GM18909 (cell line): ENCODE data around the gene DPP6.

Experiments used
- ATAC-seq: cut with Tn5 transposase; IDR thresholded peaks from one replicate; pipeline ENCODE4 v1.9.1; 2021; ENCODE audit warnings: mild to moderate bottlenecking; ENCODE audit not compliant: unreplicated experiment, poor library complexity

The DPP6 gene

GRCh38 chr7:154503962-154504550, 451.9 kb downstream of the DPP6 start:
- ATAC-seq: no peak

DNA sequence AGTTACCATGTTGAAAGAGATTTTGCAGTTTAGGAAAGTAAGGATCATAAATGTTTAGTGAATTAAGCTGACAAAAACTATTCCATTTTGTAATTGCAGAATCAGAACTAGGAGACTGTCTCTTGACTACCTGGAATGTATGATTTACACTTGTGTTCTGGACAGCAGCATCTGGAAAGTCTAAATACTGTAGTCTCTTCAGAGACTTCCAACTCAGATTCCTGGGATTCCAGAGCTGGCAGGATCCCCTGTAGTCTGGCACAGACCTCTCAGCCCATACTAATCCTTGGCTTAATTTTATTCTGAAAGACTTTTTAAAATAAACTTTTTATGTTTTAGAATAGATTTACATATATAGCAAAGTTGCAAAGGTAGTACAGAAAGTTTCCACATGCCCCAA, 452.7 kb downstream of the DPP6 start:
- no peak for ATAC-seq

DNA sequence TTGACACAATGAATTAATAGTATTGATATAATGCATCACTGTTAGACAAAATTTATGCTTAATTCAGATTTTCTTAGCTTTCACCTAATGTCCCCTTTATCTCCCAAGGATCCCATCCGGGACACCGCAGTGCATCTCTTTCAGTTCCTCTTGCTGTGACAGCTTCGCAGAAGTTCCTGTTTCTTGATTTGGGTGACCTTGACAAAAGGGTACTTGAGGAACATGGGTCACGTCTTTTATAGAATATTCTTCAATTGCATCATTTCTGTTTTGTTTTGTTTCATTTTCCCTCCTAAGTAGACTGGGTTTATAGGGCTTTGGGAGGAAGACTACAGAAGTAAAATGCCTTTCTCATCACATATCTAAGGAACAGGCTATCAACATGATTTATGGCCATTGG, 453.2 kb downstream of the DPP6 start:
- no peak for ATAC-seq

DNA sequence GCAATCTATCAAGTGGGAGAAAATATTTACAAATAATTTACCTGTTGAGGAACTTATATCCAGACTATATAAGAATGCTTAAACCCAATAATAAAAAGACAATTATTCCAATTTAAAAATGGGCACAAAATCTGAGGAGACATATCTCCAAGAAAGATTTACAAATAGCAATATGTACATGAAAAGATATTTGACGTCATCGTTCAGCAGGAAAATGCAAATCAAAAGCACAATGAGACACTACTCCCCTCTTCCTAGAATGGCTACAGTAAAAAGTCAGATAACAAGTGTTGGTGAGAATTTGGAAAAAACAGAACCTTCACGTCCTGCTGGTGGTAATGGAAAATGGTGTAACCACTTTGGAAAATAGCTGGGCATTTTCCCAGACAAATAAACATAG, 457.0 kb downstream of the DPP6 start:
- no peak for ATAC-seq

- no peak for ATAC-seq
Observed at GRCh38 chr7:154512121-154512833, 460.1 kb downstream of the DPP6 start.

GRCh38 chr7:154517768-154518167, 465.6 kb downstream of the DPP6 start:
- ATAC-seq: no peak

- ATAC-seq: no peak
Observed at GRCh38 chr7:154519229-154519628, 467.0 kb downstream of the DPP6 start.

- ATAC-seq: no peak
Observed at GRCh38 chr7:154530136-154530535, 477.9 kb downstream of the DPP6 start.

DNA sequence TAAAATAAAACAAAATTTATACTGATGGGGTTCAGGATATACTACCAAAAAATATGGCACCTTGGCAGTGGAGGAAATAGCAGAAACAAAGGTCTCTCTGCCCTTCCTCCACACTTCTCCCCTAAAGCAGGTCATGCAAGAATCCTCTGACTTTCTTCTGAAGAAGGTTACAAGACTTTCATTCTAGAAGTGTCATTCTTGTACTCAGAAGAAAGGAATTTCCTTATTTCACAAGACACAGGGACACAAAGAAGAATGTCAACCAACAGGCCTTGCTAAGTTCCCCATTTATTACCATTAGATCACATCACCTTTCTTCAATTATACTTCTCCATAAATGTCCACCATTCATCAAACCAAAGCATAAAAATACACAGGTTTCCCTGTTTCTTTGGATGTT, 480.6 kb downstream of the DPP6 start:
- ATAC-seq: no peak

DNA sequence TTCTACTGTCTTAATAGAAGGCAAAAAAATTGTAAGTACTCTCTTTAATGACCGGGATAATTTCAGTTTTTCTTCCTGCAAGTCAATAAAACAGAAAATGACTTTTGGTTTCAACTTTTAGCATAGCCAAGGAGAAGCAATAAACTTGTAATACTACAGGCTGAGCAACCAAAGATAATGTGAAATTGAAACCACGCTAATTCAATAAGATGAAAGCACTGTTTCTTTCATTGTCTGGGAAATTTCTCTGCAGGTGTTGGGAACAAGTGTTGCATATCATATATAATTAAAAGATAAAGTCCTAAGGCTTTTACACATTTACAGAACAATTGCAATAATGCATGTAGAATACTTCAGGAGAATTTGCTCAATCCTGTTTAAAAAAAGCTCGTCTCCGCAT, 488.4 kb downstream of the DPP6 start:
- ATAC-seq: no peak

DNA sequence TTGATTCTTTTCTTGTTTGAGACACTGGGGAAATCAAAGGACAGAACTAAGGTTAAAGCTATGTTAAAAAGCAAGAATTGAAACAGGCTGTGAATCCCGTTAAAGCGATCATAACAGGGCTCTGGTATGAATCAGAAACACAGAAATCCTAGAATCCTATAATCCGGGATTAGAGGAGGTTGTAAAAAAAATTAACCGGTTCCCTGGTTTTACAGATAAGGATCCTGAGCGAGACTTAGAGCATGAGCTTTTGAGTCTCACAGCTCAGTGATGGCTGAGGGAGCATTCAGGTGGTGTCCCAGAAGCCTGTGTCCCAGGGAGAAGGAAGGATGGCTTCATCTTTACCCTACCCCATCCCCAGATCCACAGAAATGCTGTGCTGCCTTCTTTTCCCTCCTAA, 489.4 kb downstream of the DPP6 start:
- ATAC-seq: no peak

DNA sequence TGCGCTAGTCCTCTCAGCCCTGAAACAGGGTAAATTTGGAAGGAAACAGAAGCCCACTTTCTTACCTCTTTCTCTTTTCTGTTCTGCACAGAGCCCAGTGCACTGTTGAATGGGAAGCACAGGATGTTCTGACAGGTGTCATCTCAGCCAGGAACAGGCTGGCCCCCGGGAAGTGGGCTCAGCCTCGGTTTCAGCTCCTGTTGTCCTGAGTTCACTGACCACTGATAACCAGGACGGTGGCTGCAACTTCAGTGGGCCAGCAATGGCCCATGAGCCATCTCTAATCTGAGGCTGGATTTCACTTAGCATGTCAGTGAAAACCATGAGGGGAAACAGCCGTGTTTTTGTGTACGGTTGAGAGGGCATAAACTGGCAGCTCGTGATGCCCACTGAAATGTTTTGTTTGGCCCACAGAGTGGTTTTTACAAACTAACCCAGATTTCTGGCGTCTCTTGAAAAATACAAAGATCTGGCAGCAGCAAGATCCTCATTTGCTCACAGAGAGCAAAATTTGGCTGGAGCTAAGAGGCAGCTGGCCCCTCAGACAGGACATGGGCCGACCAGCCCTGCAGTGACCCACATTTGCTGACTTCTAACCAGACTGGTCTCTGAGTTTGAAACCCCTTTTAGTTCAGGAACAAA, 494.9 kb downstream of the DPP6 start:
- no peak for ATAC-seq

GRCh38 chr7:154553711-154554265, 501.6 kb downstream of the DPP6 start:
- no peak for ATAC-seq

DNA sequence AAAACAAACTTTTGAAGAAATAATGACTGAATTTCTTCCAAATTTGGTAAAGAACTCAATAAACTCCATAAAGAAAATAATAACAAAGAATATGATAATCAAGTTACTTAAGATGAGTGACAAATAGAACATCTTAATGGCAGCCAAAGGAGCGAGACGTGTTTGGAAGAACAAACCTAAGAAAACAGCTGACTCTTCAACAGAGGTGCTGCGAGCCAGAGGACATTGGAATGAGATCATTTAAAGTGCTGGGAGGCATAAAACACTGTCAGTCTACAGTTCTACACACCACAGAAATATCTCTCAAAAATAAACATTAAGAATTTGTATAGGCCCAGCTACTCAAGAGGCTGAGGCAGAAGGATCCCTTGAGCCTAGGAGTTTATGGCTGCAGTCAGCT, 507.3 kb downstream of the DPP6 start:
- ATAC-seq: no peak

DNA sequence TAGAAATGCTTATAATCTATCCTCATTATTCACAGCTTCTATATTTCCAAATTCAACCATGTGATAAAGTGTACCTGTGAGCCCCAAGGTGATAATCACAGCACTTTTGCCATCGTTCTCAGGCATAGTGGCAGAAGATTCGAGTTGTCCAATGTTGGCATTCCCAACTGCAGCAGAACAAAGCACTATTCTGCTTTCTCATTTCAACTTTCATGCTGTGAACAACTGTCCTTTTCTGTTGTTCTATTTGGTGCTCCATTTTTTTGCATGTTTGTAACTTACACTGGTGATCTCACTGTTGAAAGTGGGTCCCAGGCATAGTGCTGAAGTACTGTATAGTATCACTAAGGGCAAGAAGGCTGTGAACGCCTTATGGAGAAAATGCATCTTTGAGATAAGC, 512.5 kb downstream of the DPP6 start:
- ATAC-seq: no peak

GRCh38 chr7:154566877-154567276, 514.7 kb downstream of the DPP6 start:
- ATAC-seq: no peak

DNA sequence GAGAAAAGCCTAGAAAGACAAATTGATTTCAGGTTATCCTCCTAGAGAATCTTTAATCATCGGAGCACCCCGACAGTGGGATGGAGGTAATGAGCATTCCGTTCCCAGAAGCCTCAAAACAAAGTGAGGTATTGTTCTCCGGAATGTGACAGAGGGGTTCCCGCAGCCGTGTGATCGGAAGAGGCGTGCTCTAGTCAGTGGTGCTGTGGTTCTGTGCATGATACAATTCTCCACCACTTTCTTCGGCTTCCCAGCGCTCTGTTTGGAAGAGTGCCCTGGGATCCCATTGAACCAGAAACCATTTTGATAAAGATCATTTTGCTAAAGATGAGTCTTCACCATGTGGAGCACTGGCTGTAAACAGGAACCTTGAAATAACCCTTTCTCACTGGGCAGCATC, 516.1 kb downstream of the DPP6 start:
- no peak for ATAC-seq

DNA sequence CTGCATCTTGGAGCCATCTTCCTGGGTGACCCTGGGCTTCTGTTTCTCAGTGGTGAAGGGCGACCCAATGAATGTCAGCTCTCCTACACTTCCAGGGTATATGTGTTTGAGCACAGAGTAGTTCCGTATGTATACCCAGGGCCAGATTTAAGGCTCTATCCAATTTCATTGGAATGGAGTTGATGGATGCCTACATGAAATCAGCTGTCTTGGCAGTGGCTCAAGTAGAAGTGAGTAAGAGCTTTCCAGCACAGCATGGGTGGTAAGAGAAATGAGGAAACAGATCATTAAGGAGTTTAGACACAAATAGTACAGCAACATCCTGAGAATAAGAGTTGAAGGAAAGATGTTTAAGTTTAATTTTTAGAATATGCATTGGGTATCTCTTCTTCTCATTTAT, 517.7 kb downstream of the DPP6 start:
- no peak for ATAC-seq

- ATAC-seq: no peak
Observed at GRCh38 chr7:154571772-154572171, 519.6 kb downstream of the DPP6 start.

DNA sequence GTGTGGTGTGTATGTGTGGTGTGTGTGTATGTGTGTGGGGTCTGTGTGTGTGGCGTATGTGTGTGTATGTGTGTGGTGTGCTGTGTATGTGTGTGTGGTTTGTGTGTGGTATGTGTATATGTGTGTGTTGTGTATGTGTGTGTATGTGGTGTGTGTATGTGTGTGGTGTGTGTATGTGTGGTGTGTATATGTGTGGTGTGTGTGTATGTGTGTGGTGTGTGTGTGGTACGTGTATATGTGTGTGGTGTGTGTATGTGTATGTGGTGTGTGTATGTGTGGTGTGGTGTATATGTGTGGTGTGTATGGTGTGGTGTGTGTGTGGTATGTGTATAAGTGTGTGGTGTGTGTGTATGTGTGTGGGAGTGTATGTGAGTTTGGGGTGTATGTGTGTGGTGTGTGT, 522.0 kb downstream of the DPP6 start:
- no peak for ATAC-seq

GRCh38 chr7:154575497-154575896, 523.3 kb downstream of the DPP6 start:
- no peak for ATAC-seq

DNA sequence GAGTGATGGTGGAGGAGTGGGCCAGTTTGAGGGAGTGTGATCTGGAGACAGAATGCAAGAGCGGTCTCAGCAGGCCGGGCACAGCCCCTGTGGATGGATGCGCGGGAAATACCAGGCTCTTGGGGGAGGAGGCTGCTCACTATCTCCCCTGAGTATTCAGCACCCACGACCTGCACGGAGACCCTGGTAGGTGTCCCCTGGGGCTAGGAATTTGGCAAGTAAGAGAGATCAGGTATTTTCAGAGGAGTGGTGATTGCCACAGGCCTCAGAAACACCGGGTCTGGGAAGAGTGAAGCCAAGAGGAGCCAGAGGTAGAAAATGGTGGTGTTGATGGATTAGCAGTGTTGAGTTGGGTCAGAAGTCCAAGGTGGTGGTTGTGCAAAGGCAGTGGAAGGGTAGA, 524.4 kb downstream of the DPP6 start:
- no peak for ATAC-seq
